Suprapubic skin (tissue), 4 donors: Measurements from ENCODE around the gene SLC22A23.

Experiments used
- CTCF ChIP-seq, 2 donors: fragments of 200-600 bp in 1 of 2; fragments of 450-650 bp in 1 of 2; sonication (generic) in 1 of 2; IDR thresholded peaks; one replicate each; pipeline ENCODE4 v1.5.1; 2016 to 2019; ENCODE audit warnings: antibody characterized with exemption in 2 of 2, mild to moderate bottlenecking in 1 of 2, moderate library complexity in 1 of 2
- EP300 ChIP-seq: sonication (generic); formaldehyde crosslinking; IDR thresholded peaks from one replicate; pipeline ENCODE4 v1.6.1; 2017; ENCODE audit warnings: antibody characterized with exemption
- POLR2A ChIP-seq, 2 donors: fragments of 450-650 bp; IDR thresholded peaks; one replicate each; pipeline ENCODE4 v1.6.1; 2017; ENCODE audit warnings: antibody characterized with exemption in 2 of 2, mild to moderate bottlenecking in 2 of 2, moderate library complexity in 2 of 2
- POLR2AphosphoS5 ChIP-seq, 3 donors: sonication (generic); formaldehyde crosslinking; IDR thresholded peaks; one replicate each; pipeline ENCODE4 v1.6.1; 2017; ENCODE audit warnings: antibody characterized with exemption in 3 of 3

DNA sequence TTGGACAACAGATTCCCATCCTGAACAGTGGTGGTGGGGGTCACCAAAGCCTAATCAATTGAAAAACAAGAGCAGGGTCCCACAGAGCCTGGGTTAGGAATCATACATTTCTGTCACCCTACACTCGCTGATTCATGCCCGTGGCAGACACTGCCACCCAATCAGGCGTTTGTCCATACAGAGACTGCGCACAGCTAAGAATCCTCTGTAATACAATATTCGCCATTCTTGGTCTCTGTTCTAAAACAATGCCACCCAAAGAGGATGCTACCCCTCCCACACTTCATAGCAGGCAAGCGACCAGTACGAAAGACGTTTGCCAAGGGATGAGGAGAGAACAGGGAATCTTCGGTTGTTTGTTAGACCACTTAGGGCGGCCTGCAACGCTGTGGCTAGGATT is 28.1 kb upstream of the SLC22A23 start:
- TF ChIP-seq POLR2A (IDR thresholded peaks at IDR 0.05) (no peak), CTCF (IDR thresholded peaks at IDR 0.05) (no peak), EP300 (no peak), POLR2AphosphoS5 (IDR thresholded peaks at IDR 0.05) (no peak)
